ENCODE results near the gene TNS4.

GRCh38 chr17:40522250-40522960, 21.0 kb upstream of the TNS4 start:
- TF ChIP-seq POLR2A (IDR thresholded peaks at IDR 0.05) (no peak), CTCF (IDR thresholded peaks at IDR 0.05) (no peak)

Data from lower leg skin (tissue), 3 donors.